Measurements from ENCODE around the gene IER5L.

- TF ChIP-seq CTCF (IDR thresholded peaks at IDR 0.05) (no peak), POLR2A (IDR thresholded peaks at IDR 0.05) (no peak)
Observed at GRCh38 chr9:129198319-129199043, 20.4 kb upstream of the IER5L start.
